Heart right ventricle (tissue), 16 donors: ENCODE measurements around the gene ST3GAL2. TPM values are rescaled to one million over a fixed set of nuclear protein-coding genes. Genes with fewer than 3 reads are reported as not detected.
"Not testable (repeated sequence)": the region's sequence is repeated elsewhere in the genome, so short reads cannot be mapped to it uniquely, and the experiment has no call there.

Source experiments
- ATAC-seq, 8 donors: fragments of 200-7000 bp; cut with Tn5 transposase; one replicate each; pipeline ENCODE4 v1.9.1; 2020; ENCODE audit warnings: mild to moderate bottlenecking in 8 of 8, moderate library complexity in 8 of 8, moderate number of reproducible peaks in 1 of 8
- DNase-seq, 2 donors: peaks; one replicate each; pipeline ENCODE4 v3.0.0-alpha.2; 2020
- H3K27ac ChIP-seq, 10 donors: fragments of 200-600 bp; sonication (generic) in 2 of 10; one replicate each; pipeline versions ENCODE4 v1.5.0 to v1.8.0; 2020 to 2022; ENCODE audit warnings: mild to moderate bottlenecking in 3 of 10
- H3K27me3 ChIP-seq, 7 donors: fragments of 200-600 bp; one replicate each; pipeline ENCODE4 v1.8.0; 2021 to 2022; ENCODE audit warnings: mild to moderate bottlenecking in 2 of 7
- H3K36me3 ChIP-seq, 9 donors: fragments of 200-600 bp; sonication (generic) in 1 of 9; one replicate each; pipeline versions ENCODE4 v1.5.0 to v1.8.0; 2020 to 2022; ENCODE audit warnings: mild to moderate bottlenecking in 2 of 9
- H3K4me1 ChIP-seq, 9 donors: fragments of 200-600 bp; sonication (generic) in 1 of 9; one replicate each; pipeline versions ENCODE4 v1.5.0 to v1.8.0; 2020 to 2022; ENCODE audit warnings: mild to moderate bottlenecking in 4 of 9
- H3K4me3 ChIP-seq, 10 donors: fragments of 200-600 bp; sonication (generic) in 2 of 10; one replicate each; pipeline versions ENCODE4 v1.5.0 to v1.8.0; 2020 to 2022; ENCODE audit warnings: mild to moderate bottlenecking in 7 of 10, moderate library complexity in 2 of 10
- H3K9me3 ChIP-seq, 11 donors: fragments of 200-600 bp in 10 of 11; sonication (generic) in 2 of 11; one replicate each; pipeline versions ENCODE4 v1.5.0 to v1.8.0; 2013 to 2022; ENCODE audit warnings: mild to moderate bottlenecking in 2 of 11, control low read depth in 1 of 11, moderate library complexity in 1 of 11
- whole genome bisulfite sequencing, 2 donors: extraction: QIAGEN DNeasy Blood & Tissue Kit; methylation state at CpG; one replicate each; pipeline ENCODE4 v1.1.7; 2013; ENCODE audit warnings: inconsistent platforms in 1 of 2; 5-methylcytosine and 5-hydroxymethylcytosine counted together
- intact Hi-C, 10 donors: fragments of 100-400 bp; cut with DNase I; formaldehyde crosslinking; loops; one replicate each; pipeline versions ENCODE4 v1.11.1 to v1.14.2; 2022
- polyA plus RNA-seq, 2 donors: library from polyadenylated mRNA; stranded (reverse); fragments of 200-250 nt; gene quantifications; one replicate each; pipeline ENCODE4 v1.2.3, GENCODE V29; 2013
- total RNA-seq, 10 donors: library from RNA; stranded (reverse); fragmentation: NEBNext Ultra II Directional in 3 of 10; extraction: Animal tissue kit (Norgen Biotek cat#: 25700) in 3 of 10; gene quantifications; one replicate each; pipeline versions ENCODE4 v1.2.1 to v1.2.4, GENCODE V29; 2021 to 2023
- TF ChIP-seq, protein P1 (sequence below), 9 donors: fragments of 200-600 bp; sonication (generic) in 2 of 9; IDR thresholded peaks; one replicate each; pipeline versions ENCODE4 v1.5.0 to v1.8.0; 2021 to 2022; ENCODE audit warnings: antibody characterized with exemption in 9 of 9, mild to moderate bottlenecking in 5 of 9, moderate library complexity in 1 of 9
- donor health status: Arrhythmogenic right ventricular cardiomyopathy.
- donor health status: ischemic (EF 13 %, LVEDD 7.1; RV severe dilation, severe dysfunction).
- donor health status: healthy with polysubstance abuse.
- donor health status: DM: no; HTN: yes; CAD: no.
- donor health status: DM: no; HTN: no; CAD: no.
- donor health status: ischemic (EF 25% LVEDD 6.9; RV normal size, moderate dysfunction).
- donor health status: ischemic (EF 25% LVEDD 5.7; RV mildly dilated, moderate dysfunction).
- donor health status: healthy.
- donor health status: DM: yes; HTN: yes; CAD: no.
- donor health status: Ischemic cardiomyopathy.
- donor health status: ischemic (EF 35%, LVEDD 5.7; RV mildly dilated, moderate dysfunction).
- donor health status: nonischemic (EF 11% LVEDD 7.7; RV severe dilation, severe dysfunction).
- donor health status: DM: yes; HTN: yes; CAD: no.
- donor health status: PGD.
- donor health status: ischemic (EF 29% LVEDD 5.4; RV normal size, mild dysfunction).
- donor health status: nonischemic (EF 23%, LVEDD 6.1; RV moderate dilation, normal function).

Gene ST3GAL2
- total and polyA plus RNA-seq, 12 donors = 8.0 to 37.1 (median 19.0) TPM

GRCh38 chr16:70337814-70338213 lies 101.1 kb downstream of the ST3GAL2 start:
- Histone ChIP-seq H3K4me1 (peaks cover 0 to 6% (median 0%) of the 10 kb centered on the region in 9 donors), H3K36me3 (peaks cover 0 to 49% (median 13%) of the 10 kb centered on the region in 9 donors), H3K4me3 (no peak overlapping the region), H3K9me3 (no peaks in the 10 kb centered on the region), H3K27ac (no peak overlapping the region), H3K27me3 (no peaks in the 10 kb centered on the region)
- intact Hi-C loops = loop anchor here in 2 of 10 donors (10.0 kb wide), 2 partner anchors 317 to 417 kb away; no protein-coding TSS in a partner anchor
- no peak for ATAC-seq
- WGBS, 2 donors = 93 to 97% methylated on average over 5 of the region's 5 CpGs
- DNase-seq = no peak
- TF ChIP-seq, protein P1, sequence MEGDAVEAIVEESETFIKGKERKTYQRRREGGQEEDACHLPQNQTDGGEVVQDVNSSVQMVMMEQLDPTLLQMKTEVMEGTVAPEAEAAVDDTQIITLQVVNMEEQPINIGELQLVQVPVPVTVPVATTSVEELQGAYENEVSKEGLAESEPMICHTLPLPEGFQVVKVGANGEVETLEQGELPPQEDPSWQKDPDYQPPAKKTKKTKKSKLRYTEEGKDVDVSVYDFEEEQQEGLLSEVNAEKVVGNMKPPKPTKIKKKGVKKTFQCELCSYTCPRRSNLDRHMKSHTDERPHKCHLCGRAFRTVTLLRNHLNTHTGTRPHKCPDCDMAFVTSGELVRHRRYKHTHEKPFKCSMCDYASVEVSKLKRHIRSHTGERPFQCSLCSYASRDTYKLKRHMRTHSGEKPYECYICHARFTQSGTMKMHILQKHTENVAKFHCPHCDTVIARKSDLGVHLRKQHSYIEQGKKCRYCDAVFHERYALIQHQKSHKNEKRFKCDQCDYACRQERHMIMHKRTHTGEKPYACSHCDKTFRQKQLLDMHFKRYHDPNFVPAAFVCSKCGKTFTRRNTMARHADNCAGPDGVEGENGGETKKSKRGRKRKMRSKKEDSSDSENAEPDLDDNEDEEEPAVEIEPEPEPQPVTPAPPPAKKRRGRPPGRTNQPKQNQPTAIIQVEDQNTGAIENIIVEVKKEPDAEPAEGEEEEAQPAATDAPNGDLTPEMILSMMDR (IDR thresholded peaks at IDR 0.05) = no peak

GRCh38 chr16:70332728-70333127 lies 106.2 kb downstream of the ST3GAL2 start:
- H3K36me3 ChIP-seq = peaks cover 0 to 92% (median 38%) of the 10 kb centered on the region in 9 donors
- WGBS, 2 donors = 66 to 67% methylated on average over 5 of the region's 12 CpGs
- H3K4me1 ChIP-seq, ATAC-seq, DNase-seq, H3K27me3 ChIP-seq, H3K9me3 ChIP-seq, H3K4me3 ChIP-seq, H3K27ac ChIP-seq: not testable (repeated sequence)
- intact Hi-C loops = loop anchor here in 2 of 10 donors (10.0 kb wide), 2 partner anchors 322 to 422 kb away; no protein-coding TSS in a partner anchor

DNA sequence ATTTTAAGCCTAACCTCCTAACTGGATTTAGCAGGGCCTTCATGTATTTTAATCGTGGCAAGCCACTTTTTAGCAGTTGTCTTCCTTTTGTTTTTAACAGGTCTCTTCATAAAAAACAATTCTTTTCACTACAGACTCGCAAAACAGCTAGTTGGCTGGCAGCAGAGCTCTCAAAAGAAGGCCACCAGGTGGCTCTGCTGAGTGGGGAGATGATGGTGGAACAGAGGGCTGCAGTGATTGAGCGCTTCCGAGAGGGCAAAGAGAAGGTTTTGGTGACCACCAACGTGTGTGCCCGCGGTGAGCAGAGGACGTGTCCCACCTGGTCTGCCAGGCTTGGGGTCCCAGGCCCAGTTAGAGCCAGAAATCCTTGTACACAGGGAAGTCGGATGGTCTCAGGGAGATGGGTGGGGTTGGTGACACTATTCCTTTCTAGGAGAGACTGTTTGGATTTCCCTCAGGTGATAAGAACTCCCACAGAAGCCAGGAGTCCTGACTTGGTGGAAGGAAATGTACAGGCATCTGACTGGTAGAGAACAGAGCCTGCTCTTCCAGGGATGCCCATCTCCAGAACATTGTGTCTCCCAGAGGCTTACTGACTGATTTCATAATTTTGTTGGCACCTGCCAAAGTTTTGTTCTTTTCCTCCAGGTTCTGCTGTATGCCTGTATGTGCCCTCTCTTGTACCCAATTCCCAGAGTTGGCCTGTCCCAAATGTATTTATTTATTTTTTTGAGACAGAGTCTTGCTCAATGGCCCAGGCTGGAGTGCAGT lies 107.1 kb downstream of the ST3GAL2 start:
- no peak overlapping the region for H3K4me3 ChIP-seq
- 62 to 63% methylated on average over 9 of the region's 9 CpGs for WGBS, 2 donors
- intact Hi-C loops = loop anchor here in 3 of 10 donors (2.0 to 10.0 kb wide), 3 partner anchors 321 to 423 kb away; no protein-coding TSS in a partner anchor
- H3K27ac ChIP-seq = no peak overlapping the region
- DNase-seq (no peak), ATAC-seq (peak in 6 of 8 donors; percentile 46 to 74 (median 58))
- H3K9me3 ChIP-seq = no peaks in the 10 kb centered on the region
- H3K27me3 ChIP-seq = no peaks in the 10 kb centered on the region
- H3K36me3 ChIP-seq = peaks cover 0 to 97% (median 39%) of the 10 kb centered on the region in 9 donors
- TF ChIP-seq, protein P1 (IDR thresholded peaks at IDR 0.05) = peak; percentile 19 to 67 (median 55)
- H3K4me1 ChIP-seq = peaks cover 0 to 5% (median 0%) of the 10 kb centered on the region in 9 donors

DNA sequence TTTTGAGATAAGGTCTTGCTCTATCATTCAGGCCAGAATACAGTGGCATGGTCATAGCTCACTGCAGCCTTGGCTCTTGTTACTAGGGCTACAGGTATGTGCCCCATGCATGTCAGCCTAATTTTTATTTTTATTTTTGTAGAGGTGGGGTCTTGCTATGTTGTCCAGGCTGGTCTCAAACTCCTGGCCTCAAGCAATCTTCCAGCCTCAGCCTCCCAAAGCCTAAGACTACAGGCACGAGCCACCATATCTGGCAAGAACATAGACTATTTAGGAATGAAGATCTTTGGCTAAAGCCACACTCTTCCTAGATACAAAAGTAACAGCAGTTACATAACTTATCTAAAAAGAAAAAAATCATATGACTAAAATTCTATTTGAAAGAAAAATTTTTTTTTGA lies 107.8 kb downstream of the ST3GAL2 start:
- Histone ChIP-seq H3K9me3 (no peaks in the 10 kb centered on the region), H3K4me3 (no peak overlapping the region), H3K27ac (no peak overlapping the region), H3K4me1 (peaks cover 0 to 5% (median 0%) of the 10 kb centered on the region in 9 donors), H3K27me3 (no peaks in the 10 kb centered on the region), H3K36me3 (peaks cover 0 to 97% (median 44%) of the 10 kb centered on the region in 9 donors)
- ATAC-seq = no peak
- intact Hi-C loops = loop anchor here in 3 of 10 donors (2.0 to 10.0 kb wide), 3 partner anchors 322 to 424 kb away; no protein-coding TSS in a partner anchor
- DNase-seq = no peak
- WGBS, 2 donors = 86 to 98% methylated on average over 1 of the region's 1 CpG
- TF ChIP-seq, protein P1 (IDR thresholded peaks at IDR 0.05) = no peak

Other genes starting within 250 kb of the ST3GAL2 start
- gene EXOSC6, start 187.2 kb downstream of the ST3GAL2 start, total RNA-seq = 10 to 100 TPM; 10.5 to 19.2 (median 17.0) TPM
- 10 to 100 TPM in 1 of 2 donors, 1 to 10 TPM in 1; 8.6 to 10.2 TPM for gene EXOSC6, start 187.2 kb downstream of the ST3GAL2 start, polyA plus RNA-seq
- gene AARS1, start 149.6 kb downstream of the ST3GAL2 start, total RNA-seq = 10 to 100 TPM; 54.3 to 73.1 (median 59.4) TPM
- 10 to 100 TPM; 20.6 to 69.1 TPM for gene AARS1, start 149.6 kb downstream of the ST3GAL2 start, polyA plus RNA-seq
- gene DDX19B, start 139.9 kb downstream of the ST3GAL2 start, total RNA-seq = 10 to 100 TPM; 14.8 to 25.3 (median 20.7) TPM
- 10 to 100 TPM; 11.6 to 19.0 TPM for gene DDX19B, start 139.9 kb downstream of the ST3GAL2 start, polyA plus RNA-seq
- 10 to 100 TPM; 22.9 to 31.3 (median 26.0) TPM for gene DDX19A, start 92.2 kb downstream of the ST3GAL2 start, total RNA-seq
- gene DDX19A, start 92.2 kb downstream of the ST3GAL2 start, polyA plus RNA-seq = 10 to 100 TPM; 12.8 to 21.5 TPM
- 10 to 100 TPM in 2 of 10 donors, 1 to 10 TPM in 8; 6.5 to 12.6 (median 9.0) TPM for gene FCSK, start 15.5 kb upstream of the ST3GAL2 start, total RNA-seq
- gene FCSK, start 15.5 kb upstream of the ST3GAL2 start, polyA plus RNA-seq = 10 to 100 TPM in 1 of 2 donors, 1 to 10 TPM in 1; 6.3 to 15.4 TPM
- 10 to 100 TPM; 33.3 to 56.8 (median 40.7) TPM for gene COG4, start 84.5 kb upstream of the ST3GAL2 start, total RNA-seq
- gene COG4, start 84.5 kb upstream of the ST3GAL2 start, polyA plus RNA-seq = 10 to 100 TPM; 29.3 to 32.7 TPM
- gene SF3B3, start 84.7 kb upstream of the ST3GAL2 start, total RNA-seq = 100 to 1,000 TPM; 121 to 188 (median 163) TPM
- gene SF3B3, start 84.7 kb upstream of the ST3GAL2 start, polyA plus RNA-seq = 10 to 100 TPM; 45.4 to 71.4 TPM
- gene IL34, start 207.5 kb upstream of the ST3GAL2 start, total RNA-seq = 1 to 10 TPM in 8 of 10 donors, under 1 TPM in 2; 0.37 to 4.4 (median 2.1) TPM
- gene IL34, start 207.5 kb upstream of the ST3GAL2 start, polyA plus RNA-seq = 1 to 10 TPM in 1 of 2 donors, under 1 TPM in 1; 0.72 to 2.7 TPM
- gene MTSS2, start 247.0 kb upstream of the ST3GAL2 start, total RNA-seq = 100 to 1,000 TPM in 2 of 10 donors, 10 to 100 TPM in 8; 39.8 to 121 (median 62.1) TPM
- gene MTSS2, start 247.0 kb upstream of the ST3GAL2 start, polyA plus RNA-seq = 10 to 100 TPM; 39.0 to 39.7 TPM